Subcutaneous adipose tissue (tissue), 4 donors: ENCODE results near the gene OR1J4. TPM values are rescaled to one million over a fixed set of nuclear protein-coding genes. Genes with fewer than 3 reads are reported as not detected.

Experiments used
- total RNA-seq, 4 donors: library from RNA; depleted of rRNA; stranded (reverse); fragments of >200 nt; gene quantifications; one replicate each; pipeline ENCODE4 v1.1.0, GENCODE V29; 2016
- TF ChIP-seq, protein P1 (sequence below): fragments of 450-650 bp; IDR thresholded peaks from one replicate; pipeline ENCODE4 v1.5.1; 2016; ENCODE audit warnings: low read depth, mild to moderate bottlenecking, control low read depth, antibody characterized with exemption, moderate library complexity

OR1J4 gene
- total RNA-seq, 4 donors from 2014 or later: not detected

DNA sequence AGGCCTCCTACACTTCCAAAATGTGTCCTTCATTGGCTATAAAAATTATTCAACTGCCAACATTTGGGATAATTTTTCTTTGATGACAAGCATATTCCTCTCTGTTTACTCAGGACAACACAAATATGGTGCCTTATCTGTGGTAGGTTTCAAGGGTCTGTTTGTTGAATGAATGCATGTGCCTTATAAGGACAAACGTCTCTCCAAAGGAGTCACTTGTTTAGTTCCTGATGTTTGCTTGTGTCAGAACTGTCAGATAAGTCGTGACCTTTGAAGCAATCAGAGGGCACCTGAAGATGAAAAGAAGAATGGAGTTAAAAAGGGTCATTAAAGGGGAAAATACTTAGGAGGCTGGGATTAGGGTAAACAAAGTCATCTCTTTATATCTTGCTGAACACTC, 12.0 kb upstream of the OR1J4 start:
- TF ChIP-seq, protein P1, sequence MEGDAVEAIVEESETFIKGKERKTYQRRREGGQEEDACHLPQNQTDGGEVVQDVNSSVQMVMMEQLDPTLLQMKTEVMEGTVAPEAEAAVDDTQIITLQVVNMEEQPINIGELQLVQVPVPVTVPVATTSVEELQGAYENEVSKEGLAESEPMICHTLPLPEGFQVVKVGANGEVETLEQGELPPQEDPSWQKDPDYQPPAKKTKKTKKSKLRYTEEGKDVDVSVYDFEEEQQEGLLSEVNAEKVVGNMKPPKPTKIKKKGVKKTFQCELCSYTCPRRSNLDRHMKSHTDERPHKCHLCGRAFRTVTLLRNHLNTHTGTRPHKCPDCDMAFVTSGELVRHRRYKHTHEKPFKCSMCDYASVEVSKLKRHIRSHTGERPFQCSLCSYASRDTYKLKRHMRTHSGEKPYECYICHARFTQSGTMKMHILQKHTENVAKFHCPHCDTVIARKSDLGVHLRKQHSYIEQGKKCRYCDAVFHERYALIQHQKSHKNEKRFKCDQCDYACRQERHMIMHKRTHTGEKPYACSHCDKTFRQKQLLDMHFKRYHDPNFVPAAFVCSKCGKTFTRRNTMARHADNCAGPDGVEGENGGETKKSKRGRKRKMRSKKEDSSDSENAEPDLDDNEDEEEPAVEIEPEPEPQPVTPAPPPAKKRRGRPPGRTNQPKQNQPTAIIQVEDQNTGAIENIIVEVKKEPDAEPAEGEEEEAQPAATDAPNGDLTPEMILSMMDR: no peak

DNA sequence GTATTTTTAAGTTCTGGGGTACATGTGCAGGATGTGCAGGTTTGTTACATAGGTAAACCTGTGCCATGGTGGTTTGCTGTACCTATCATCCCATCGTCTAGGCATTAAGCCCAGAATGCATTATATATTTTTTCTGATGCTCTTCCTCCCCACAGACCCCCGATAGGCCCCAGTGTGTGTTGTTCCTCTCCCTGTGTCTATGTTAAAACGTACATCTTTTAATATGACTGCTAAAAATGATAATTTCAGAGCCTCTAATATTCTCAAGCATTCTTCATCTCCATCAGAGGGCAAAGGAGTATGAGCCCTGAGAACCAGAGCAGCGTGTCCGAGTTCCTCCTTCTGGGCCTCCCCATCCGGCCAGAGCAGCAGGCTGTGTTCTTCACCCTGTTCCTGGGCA, 8.4 kb upstream of the OR1J4 start, which contains the start of gene OR1J2:
Gene OR1J2, plus strand, starts transcription at position 301 of the 400 bp plus-strand sequence. Its CDS starts 0 bp downstream, at position 301.
- TF ChIP-seq, protein P1: no peak

DNA sequence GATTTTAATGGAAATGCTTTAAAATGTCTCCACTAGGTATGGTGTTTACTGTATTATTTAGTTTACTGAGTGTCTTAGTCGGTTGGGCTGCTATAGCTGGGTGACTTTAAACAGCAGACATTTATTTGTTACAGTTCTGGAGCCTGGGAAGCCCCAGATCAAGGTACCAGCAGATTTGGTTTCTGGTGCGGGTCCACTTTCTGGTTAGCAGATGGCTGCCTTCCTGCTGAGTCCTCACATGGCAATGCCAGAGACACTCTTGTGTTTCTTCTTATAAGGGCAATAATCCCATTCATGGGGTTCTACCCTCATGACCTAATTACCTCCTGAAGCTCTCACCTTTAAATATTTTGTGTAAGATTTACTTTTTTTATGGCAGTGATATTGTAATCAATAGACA, 715 bp upstream of the OR1J4 start:
- TF ChIP-seq, protein P1: no peak

DNA sequence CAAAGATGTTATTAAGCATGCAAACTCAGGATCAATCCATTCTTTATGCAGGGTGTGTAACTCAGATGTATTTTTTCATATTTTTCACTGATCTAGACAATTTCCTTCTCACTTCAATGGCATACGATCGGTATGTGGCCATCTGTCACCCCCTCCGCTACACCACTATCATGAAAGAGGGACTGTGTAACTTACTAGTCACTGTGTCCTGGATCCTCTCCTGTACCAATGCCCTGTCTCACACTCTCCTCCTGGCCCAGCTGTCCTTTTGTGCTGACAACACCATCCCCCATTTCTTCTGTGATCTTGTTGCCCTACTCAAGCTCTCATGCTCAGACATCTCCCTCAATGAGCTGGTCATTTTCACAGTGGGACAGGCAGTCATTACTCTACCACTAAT, 435 bp downstream of the OR1J4 start:
- TF ChIP-seq, protein P1: no peak

DNA sequence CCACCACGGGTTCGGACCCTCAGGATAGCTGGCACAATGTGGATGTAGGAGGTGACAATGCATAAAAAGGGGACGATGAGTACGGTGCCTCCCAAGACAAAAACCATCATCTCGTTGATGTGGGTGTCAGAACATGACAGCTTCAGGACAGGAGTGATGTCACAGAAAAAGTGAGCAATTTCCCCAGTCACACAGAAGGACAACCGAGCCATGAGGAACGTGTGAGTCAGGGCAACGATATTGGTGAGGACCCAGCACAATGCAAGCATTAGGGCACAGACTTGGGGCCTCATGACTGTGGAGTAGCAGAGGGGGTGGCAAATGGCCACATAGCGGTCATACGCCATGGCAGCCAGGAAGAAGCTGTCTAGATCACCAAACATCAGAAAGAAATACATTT, 7.7 kb downstream of the OR1J4 start:
- TF ChIP-seq, protein P1: no peak

DNA sequence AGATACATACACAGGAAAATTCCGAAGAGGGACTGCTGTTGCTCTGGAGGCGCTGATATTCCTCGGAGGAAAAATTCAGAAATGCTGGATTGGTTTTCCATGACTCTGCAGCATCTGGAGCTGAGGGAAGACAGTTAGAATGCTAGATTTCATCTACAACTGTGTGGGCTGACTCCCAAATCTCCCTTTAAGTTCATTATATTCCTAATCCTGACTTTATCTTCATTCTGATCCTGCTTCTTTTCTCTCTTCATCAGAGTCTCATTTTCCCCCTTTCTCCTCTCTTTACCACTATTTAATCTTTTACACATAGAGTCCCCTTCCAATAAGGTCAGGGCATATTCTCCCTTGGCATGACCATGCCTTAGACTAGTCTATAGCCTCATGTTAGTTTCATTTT, 8.3 kb downstream of the OR1J4 start, which contains the start of gene OR1N1:
Gene OR1N1, minus strand, starts transcription at position 101 of the 400 bp plus-strand sequence. Its CDS starts 0 bp downstream, at position 101.
- TF ChIP-seq, protein P1: no peak

DNA sequence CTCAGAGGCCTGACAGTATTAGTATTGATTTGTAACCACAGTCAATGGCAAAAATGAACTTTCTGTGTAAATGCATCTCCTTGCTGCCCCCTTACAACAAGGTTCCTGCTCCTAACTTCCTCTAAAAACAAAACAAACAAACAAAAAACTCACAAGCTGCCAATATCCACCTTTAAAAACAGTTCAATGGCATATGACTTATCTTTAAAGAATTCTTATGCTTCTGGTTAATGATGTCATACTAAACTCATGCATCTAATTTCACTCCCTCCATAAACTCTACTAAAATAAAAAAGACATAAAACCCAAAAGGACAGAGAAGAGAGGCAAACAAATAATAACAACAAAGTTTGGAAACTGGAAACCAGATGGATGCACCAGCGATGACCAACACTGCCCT, 17.2 kb downstream of the OR1J4 start:
- TF ChIP-seq, protein P1: no peak
